ENCODE results near the gene LRRIQ1. TPM values are rescaled to one million over a fixed set of nuclear protein-coding genes. Genes with fewer than 3 reads are reported as not detected.

LRRIQ1 gene
- total RNA-seq, 2 donors from 2014 or later, result 0.12 TPM; not detected in 1

- peaks cover 0 to 15% of the 10 kb centered on the region in 2 donors for H3K4me1 ChIP-seq
- H3K4me3 ChIP-seq, result no peak overlapping the region
- peaks cover 0 to 11% of the 10 kb centered on the region in 2 donors for H3K9me3 ChIP-seq
- peaks cover 10 to 14% of the 10 kb centered on the region in 2 donors for H3K27me3 ChIP-seq
- no peak for DNase-seq (ENCODE audit: low spot score)
- no peak overlapping the region for H3K27ac ChIP-seq
- no peak for TF ChIP-seq CTCF (IDR thresholded peaks at IDR 0.05)
- H3K36me3 ChIP-seq, result no peaks in the 10 kb centered on the region
Observed at GRCh38 chr12:85283560-85283959, 247.4 kb downstream of the LRRIQ1 start.

Other genes with a start within 250 kb of the LRRIQ1 start
- not detected for gene SLC6A15, start 123.6 kb upstream of the LRRIQ1 start, total RNA-seq
- gene TSPAN19, start 74 bp upstream of the LRRIQ1 start, total RNA-seq, result not detected
- gene ALX1, start 243.9 kb downstream of the LRRIQ1 start, total RNA-seq, result not detected